Measurements from ENCODE around the gene PIGS. TPM values are rescaled to one million over a fixed set of nuclear protein-coding genes. Genes with fewer than 3 reads are reported as not detected.

The PIGS gene
- total and polyA plus RNA-seq, 9 of the 15 experiments (the other 6 are each of a cell fraction or from before 2014, with no cell fraction given) = 47.5 to 138 (median 57.6) TPM

DNA sequence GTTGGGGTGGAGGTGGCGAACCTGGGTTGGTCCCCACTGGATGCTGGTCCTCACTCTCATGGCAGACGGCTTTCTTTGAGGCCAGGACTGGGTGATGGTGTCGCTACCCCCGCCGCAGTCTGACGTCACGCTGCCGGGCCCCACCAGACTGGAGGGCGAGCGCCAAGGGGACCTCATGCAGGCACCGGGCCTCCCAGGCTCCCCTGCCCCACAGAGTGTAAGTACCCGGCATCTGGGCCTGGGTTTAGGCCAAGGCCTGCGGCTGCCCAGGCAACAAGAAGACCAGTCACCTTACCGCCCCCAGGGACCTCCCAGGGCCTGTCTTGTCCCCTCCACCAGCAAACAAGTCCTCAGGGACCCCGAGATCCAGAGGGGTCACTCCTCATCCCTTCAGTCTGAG is 47.4 kb downstream of the PIGS start:
- no peak for FAIRE-seq
- in situ Hi-C loops (cut with MboI) (no loop called here), intact Hi-C loops (cut with micrococcal nuclease) (no loop called here)
- TF ChIP-seq ZBTB33 (CRISPR knock-in tag; IDR thresholded peaks at IDR 0.05) (no peak), ETV6 (IDR thresholded peaks at IDR 0.05; ENCODE audit: borderline replicate concordance in 1 of 2, low read depth in 2 of 2, low read length in 1 of 2) (no peak), ETV6 (CRISPR knock-in tag; IDR thresholded peaks at IDR 0.05; ENCODE audit: borderline replicate concordance) (no peak), GATAD2A (IDR thresholded peaks at IDR 0.05) (no peak), MCM7 (IDR thresholded peaks at IDR 0.05) (no peak), ASH1L (IDR thresholded peaks at IDR 0.05; ENCODE audit: borderline replicate concordance, low read depth, partially characterized antibody) (no peak), NFYB (IDR thresholded peaks at IDR 0.05; ENCODE audit: extremely low read depth, insufficient read length) (no peak), CSDE1 (IDR thresholded peaks at IDR 0.05) (no peak)
- Histone ChIP-seq H3K36me3 (ENCODE audit: control insufficient read depth, insufficient read depth, low read length) (no peaks in the 10 kb centered on the region), H3K79me2 (ENCODE audit: control insufficient read depth, insufficient read depth, low read length) (no peaks in the 10 kb centered on the region), H3K27ac (ENCODE audit: extremely low read depth, low read depth, low read length) (no peak overlapping the region), H3K4me1 (replicated peaks in 1 of 2; ENCODE audit: control insufficient read depth in 2 of 2, insufficient read depth in 2 of 2, low read length in 2 of 2) (peaks cover 29 to 58% of the 10 kb centered on the region in 2 experiments; a peak in 4 of 5 replicates), H3K4me3 (no peak overlapping the region), H2AFZ (ENCODE audit: low read depth, low read length) (no peak overlapping the region), H4K20me1 (replicated peaks; ENCODE audit: control insufficient read depth, insufficient read depth, low read length) (no peaks in the 10 kb centered on the region), H3K9me3 (replicated peaks; ENCODE audit: control insufficient read depth, insufficient read depth, low read depth, low read length) (peaks cover 8% of the 10 kb centered on the region), H3K9ac (ENCODE audit: insufficient read depth in 1 of 2, low read depth in 2 of 2, low read length in 2 of 2) (no peak overlapping the region; a peak in 1 of 4 replicates), H3K27me3 (ENCODE audit: control insufficient read depth in 2 of 2, insufficient read depth in 2 of 2, low read length in 2 of 2) (peaks cover 3 to 25% of the 10 kb centered on the region in 2 experiments; a peak in 3 of 5 replicates), H3K9me1 (ENCODE audit: control insufficient read depth, insufficient read depth, low read length) (no peaks in the 10 kb centered on the region), H3K4me2 (ENCODE audit: insufficient read depth, low read length) (no peak overlapping the region)
- 25% methylated on average over 14 of the region's 15 CpGs for WGBS (ENCODE audit: insufficient coverage, low coverage, missing lambda C conversion rate)
- ATAC-seq = no peak
- BruUV-seq (replicated peaks) = no TSS peak
- DNase-seq (ENCODE audit: extremely low read depth in 1 of 4, low spot score in 3 of 4) = no peak
- POLR2A ChIA-PET = interaction anchor here (0.6 kb wide), 1 partner anchor 549 kb away, joined by 3 read pairs; no protein-coding TSS in a partner anchor
- CTCF ChIA-PET (ENCODE audit: low intra/inter-chr PET ratio) = no interaction called here
